Measurements from ENCODE around the gene AADACL3. TPM values are rescaled to one million over a fixed set of nuclear protein-coding genes. Genes with fewer than 3 reads are reported as not detected.

The AADACL3 gene
- total RNA-seq, 1 experiment from 2014 or later, result not detected

GRCh38 chr1:12775443-12775842 is 59.5 kb downstream of the AADACL3 start:
- H3K27me3 ChIP-seq, result no peaks in the 10 kb centered on the region
- H3K36me3 ChIP-seq, result no peaks in the 10 kb centered on the region
- no peak for DNase-seq
- no peaks in the 10 kb centered on the region for H3K9me3 ChIP-seq
- no peak overlapping the region for H3K4me3 ChIP-seq

- DNase-seq, result no peak
- Histone ChIP-seq H3K4me3 (no peak overlapping the region), H3K27me3 (no peaks in the 10 kb centered on the region), H3K9me3 (no peaks in the 10 kb centered on the region), H3K36me3 (no peaks in the 10 kb centered on the region)
These were observed 61.1 kb downstream of the AADACL3 start for GRCh38 chr1:12776801-12777557.

Other genes starting within 250 kb of the AADACL3 start
- 229 and 317 TPM in 2 replicates for gene DHRS3, start 97.9 kb upstream of the AADACL3 start, total RNA-seq (2014; rRNA removed; shearing (Covaris generic); ENCODE audit: low replicate concordance)
- gene AADACL4, start 72.0 kb upstream of the AADACL3 start, total RNA-seq (2014; rRNA removed; shearing (Covaris generic); ENCODE audit: low replicate concordance), result not detected in 2 replicates
- not detected in 2 replicates for gene CFAP107, start 30.1 kb downstream of the AADACL3 start, total RNA-seq (2014; rRNA removed; shearing (Covaris generic); ENCODE audit: low replicate concordance)
- not detected in 2 replicates for gene PRAMEF12, start 57.6 kb downstream of the AADACL3 start, total RNA-seq (2014; rRNA removed; shearing (Covaris generic); ENCODE audit: low replicate concordance)
- not detected in 2 replicates for gene PRAMEF1, start 75.3 kb downstream of the AADACL3 start, total RNA-seq (2014; rRNA removed; shearing (Covaris generic); ENCODE audit: low replicate concordance)
- gene PRAMEF11, start 115.3 kb downstream of the AADACL3 start, total RNA-seq (2014; rRNA removed; shearing (Covaris generic); ENCODE audit: low replicate concordance), result not detected in 2 replicates
- gene HNRNPCL1, start 132.6 kb downstream of the AADACL3 start, total RNA-seq (2014; rRNA removed; shearing (Covaris generic); ENCODE audit: low replicate concordance), result not detected in 2 replicates
- gene PRAMEF2, start 141.0 kb downstream of the AADACL3 start, total RNA-seq (2014; rRNA removed; shearing (Covaris generic); ENCODE audit: low replicate concordance), result not detected in 2 replicates
- gene PRAMEF4, start 170.1 kb downstream of the AADACL3 start, total RNA-seq (2014; rRNA removed; shearing (Covaris generic); ENCODE audit: low replicate concordance), result not detected in 2 replicates
- not detected in 2 replicates for gene PRAMEF10, start 182.2 kb downstream of the AADACL3 start, total RNA-seq (2014; rRNA removed; shearing (Covaris generic); ENCODE audit: low replicate concordance)
- not detected in 2 replicates for gene PRAMEF7, start 200.5 kb downstream of the AADACL3 start, total RNA-seq (2014; rRNA removed; shearing (Covaris generic); ENCODE audit: low replicate concordance)
- not detected in 2 replicates for gene PRAMEF6, start 231.5 kb downstream of the AADACL3 start, total RNA-seq (2014; rRNA removed; shearing (Covaris generic); ENCODE audit: low replicate concordance)